T-cell (primary cell): ENCODE results near the gene KRTAP5-3. TPM values are rescaled to one million over a fixed set of nuclear protein-coding genes. Genes with fewer than 3 reads are reported as not detected.
"Not testable (repeated sequence)": the region's sequence is repeated elsewhere in the genome, so short reads cannot be mapped to it uniquely, and the experiment has no call there.

Experiments
- ATAC-seq, 4 experiments: fragments of 200-7000 bp in 3 of 4; fragments of 150-1000 bp in 1 of 4; cut with Tn5 transposase; replicated peaks in 1 of 4; 1 replicate in 3 of 4; 2 replicates in 1 of 4; pipeline ENCODE4 v1.10.0; 2021; ENCODE audit warnings: moderate library complexity in 3 of 4, mild to moderate bottlenecking in 2 of 4, moderate number of reproducible peaks in 1 of 4
- CTCF ChIA-PET, 2 donors: fragments of 300-600 bp; sonication (Branson Sonifier 250); formaldehyde crosslinking; loops; one replicate each; lab custom pipeline; 2022; ENCODE audit warnings: antibody characterized with exemption in 2 of 2; lab: Charles Lee
- POLR2A ChIA-PET, 2 donors: fragments of 300-600 bp; sonication (Branson Sonifier 250); formaldehyde crosslinking; loops; one replicate each; lab custom pipeline; 2022; ENCODE audit warnings: antibody characterized with exemption in 2 of 2; lab: Charles Lee
- DNase-seq, 35 experiments: peaks; one replicate each; pipeline versions ENCODE4 v3.0.0 to v3.0.0-alpha.2; 2013 to 2023
- H3K27ac ChIP-seq: one replicate; pipeline ENCODE4 v1.5.1; 2013; ENCODE audit warnings: low read length
- H3K27me3 ChIP-seq, 2 experiments: replicated peaks in 1 of 2; 1 replicate in 1 of 2; 2 replicates in 1 of 2; pipeline versions ENCODE4 v1.6.1 to v1.7.0; 2013; ENCODE audit warnings: low read length in 1 of 2, mixed read lengths in 1 of 2; ENCODE audit not compliant: control insufficient read depth in 2 of 2, insufficient read depth in 2 of 2; ENCODE audit errors: extremely low read depth in 1 of 2
- H3K36me3 ChIP-seq, 2 donors: 1 replicate in 1 of 2; 2 replicates in 1 of 2; pipeline versions ENCODE4 v1.6.1 to v1.7.0; 2013; ENCODE audit warnings: low read length in 1 of 2; ENCODE audit not compliant: control insufficient read depth in 2 of 2, insufficient read depth in 1 of 2; ENCODE audit errors: extremely low read depth in 1 of 2
- H3K4me1 ChIP-seq, 2 experiments: 1 replicate in 1 of 2; 2 replicates in 1 of 2; pipeline versions ENCODE4 v1.6.1 to v1.7.0; 2013; ENCODE audit warnings: low read length in 2 of 2, mixed read lengths in 1 of 2; ENCODE audit not compliant: insufficient read depth in 2 of 2, control insufficient read depth in 1 of 2; ENCODE audit errors: extremely low read depth in 1 of 2
- H3K4me3 ChIP-seq, 2 donors: 1 replicate in 1 of 2; 2 replicates in 1 of 2; pipeline versions ENCODE4 v1.5.1 to v1.7.0; 2013; ENCODE audit warnings: mild to moderate bottlenecking in 2 of 2, low read length in 1 of 2, moderate library complexity in 1 of 2; ENCODE audit not compliant: control insufficient read depth in 1 of 2; ENCODE audit errors: extremely low read depth in 1 of 2
- H3K9me3 ChIP-seq: 2 replicates; pipeline ENCODE4 v1.7.0; 2013
- H3K27ac Mint-ChIP-seq, 2 donors: one replicate each; pipeline ENCODE4 v1.8.0; 2020 to 2021; ENCODE audit warnings: mild to moderate bottlenecking in 2 of 2, mixed read lengths in 2 of 2
- H3K27me3 Mint-ChIP-seq, 2 donors: one replicate each; pipeline ENCODE4 v1.8.0; 2021 to 2022; ENCODE audit warnings: mixed read lengths in 2 of 2
- H3K36me3 Mint-ChIP-seq: one replicate; pipeline ENCODE4 v1.8.0; 2021; ENCODE audit warnings: mixed read lengths
- H3K4me1 Mint-ChIP-seq, 3 donors: one replicate each; pipeline ENCODE4 v1.8.0; 2020 to 2022; ENCODE audit warnings: mixed read lengths in 3 of 3, mild to moderate bottlenecking in 1 of 3
- H3K4me3 Mint-ChIP-seq, 3 donors: one replicate each; pipeline ENCODE4 v1.8.0; 2020 to 2022; ENCODE audit warnings: mild to moderate bottlenecking in 3 of 3, mixed read lengths in 3 of 3, moderate library complexity in 3 of 3
- H3K9me3 Mint-ChIP-seq, 3 donors: one replicate each; pipeline ENCODE4 v1.8.0; 2020 to 2022; ENCODE audit warnings: mixed read lengths in 3 of 3
- WGBS: methylation state at CpG from one replicate; pipeline ENCODE4 v1.1.5; 2013; ENCODE audit warnings: missing lambda C conversion rate; ENCODE audit not compliant: insufficient coverage; 5-methylcytosine and 5-hydroxymethylcytosine counted together
- total RNA-seq, 35 experiments: library from RNA in 6 of 35; stranded (reverse) in 6 of 35; fragments of 120-200 nt in 1 of 35; gene quantifications; one replicate each; pipeline versions ENCODE4 v1.2.1 to v1.2.4 and lab custom pipeline; 2013 to 2026

The KRTAP5-3 gene
- total RNA-seq, 5 donors from 2014 or later (not counting 1 experiment from before 2014, with no cell fraction given), result not detected

GRCh38 chr11:1650034-1650917 is 42.0 kb upstream of the KRTAP5-3 start:
- H3K27me3 ChIP-seq, result peaks cover 0 to 46% of the 10 kb centered on the region in 2 experiments
- H3K4me1 Mint-ChIP-seq, result no peaks in the 10 kb centered on the region
- H3K4me1 ChIP-seq, result peaks cover 0 to 4% of the 10 kb centered on the region in 2 experiments
- H3K9me3 Mint-ChIP-seq, result no peaks in the 10 kb centered on the region
- DNase-seq, result no peak
- POLR2A ChIA-PET, result no interaction called here
- peaks cover 7 to 16% of the 10 kb centered on the region in 2 donors for H3K27me3 Mint-ChIP-seq
- H3K27ac Mint-ChIP-seq, result no peak overlapping the region
- H3K36me3 Mint-ChIP-seq, result no peaks in the 10 kb centered on the region
- no peak overlapping the region for H3K4me3 ChIP-seq
- WGBS, result 70% methylated on average over 13 of the region's 15 CpGs
- H3K4me3 Mint-ChIP-seq, result no peak overlapping the region
- H3K27ac ChIP-seq, result no peak overlapping the region
- CTCF ChIA-PET, result interaction anchor here (0.9 to 1.3 kb wide), 2 partner anchors 43 to 174 kb away, joined by 3 to 4 read pairs; no protein-coding TSS in a partner anchor
- H3K9me3 ChIP-seq, result no peaks in the 10 kb centered on the region
- ATAC-seq, result no peak
- H3K36me3 ChIP-seq, result no peaks in the 10 kb centered on the region

- DNase-seq, result no peak
- Mint-ChIP-seq H3K27ac (no peak overlapping the region), H3K36me3 (no peaks in the 10 kb centered on the region), H3K4me1 (no peaks in the 10 kb centered on the region), H3K27me3 (peaks cover under 1 to 18% of the 10 kb centered on the region in 2 donors), H3K4me3 (no peak overlapping the region), H3K9me3 (no peaks in the 10 kb centered on the region)
- Histone ChIP-seq H3K4me1 (peaks cover 0 to 4% of the 10 kb centered on the region in 2 experiments), H3K36me3 (no peaks in the 10 kb centered on the region), H3K4me3 (no peak overlapping the region), H3K27ac (no peak overlapping the region), H3K27me3 (peaks cover 0 to 49% of the 10 kb centered on the region in 2 experiments), H3K9me3 (no peaks in the 10 kb centered on the region)
- ChIA-PET POLR2A (no interaction called here), CTCF (no interaction called here)
- WGBS, result 87% methylated on average over 18 of the region's 28 CpGs
- ATAC-seq, result no peak
Observed at GRCh38 chr11:1648653-1649420, 40.6 kb upstream of the KRTAP5-3 start.

GRCh38 chr11:1647901-1648652 is 39.8 kb upstream of the KRTAP5-3 start:
- POLR2A ChIA-PET, result no interaction called here
- no peaks in the 10 kb centered on the region for H3K9me3 ChIP-seq
- H3K4me1 ChIP-seq, result peaks cover 0 to 4% of the 10 kb centered on the region in 2 experiments
- no peaks in the 10 kb centered on the region for H3K36me3 ChIP-seq
- ATAC-seq (no peak), DNase-seq (no peak)
- peaks cover 0 to 47% of the 10 kb centered on the region in 2 experiments for H3K27me3 ChIP-seq
- Mint-ChIP-seq H3K4me1 (no peaks in the 10 kb centered on the region), H3K27ac (no peak overlapping the region), H3K9me3 (no peaks in the 10 kb centered on the region), H3K27me3 (peaks cover 0 to 15% of the 10 kb centered on the region in 2 donors), H3K4me3 (no peak overlapping the region), H3K36me3 (no peaks in the 10 kb centered on the region)
- CTCF ChIA-PET, result no interaction called here
- WGBS, result 88% methylated on average over 34 of the region's 35 CpGs
- H3K27ac ChIP-seq, result no peak overlapping the region
- no peak overlapping the region for H3K4me3 ChIP-seq

GRCh38 chr11:1646540-1646939 is 38.3 kb upstream of the KRTAP5-3 start:
- H3K27ac Mint-ChIP-seq, H3K4me3 Mint-ChIP-seq, H3K9me3 Mint-ChIP-seq, H3K36me3 ChIP-seq, H3K9me3 ChIP-seq, H3K4me3 ChIP-seq, H3K4me1 ChIP-seq, H3K27ac ChIP-seq, H3K4me1 Mint-ChIP-seq, H3K36me3 Mint-ChIP-seq, ATAC-seq, DNase-seq: not testable (repeated sequence)
- H3K27me3 Mint-ChIP-seq, result peaks cover 0 to 11% of the 10 kb centered on the region in 2 donors
- ChIA-PET POLR2A (interaction anchor here in 1 of 2 donors (0.6 kb wide), 1 partner anchor 178 kb away, joined by 11 read pairs; no protein-coding TSS in a partner anchor), CTCF (interaction anchor here (0.6 to 1.0 kb wide), 3 partner anchors 41 to 186 kb away, joined by 3 to 4 read pairs (median 3); no protein-coding TSS in a partner anchor)
- WGBS, result 100% methylated on average over 1 of the region's 10 CpGs
- H3K27me3 ChIP-seq, result peaks cover 0 to 46% of the 10 kb centered on the region in 2 experiments

- no peak overlapping the region for H3K27ac Mint-ChIP-seq
- DNase-seq, result no peak
- WGBS, result 12% methylated on average over 8 of the region's 12 CpGs
- Histone ChIP-seq H3K27ac (no peak overlapping the region), H3K4me3 (no peak overlapping the region), H3K9me3 (no peaks in the 10 kb centered on the region), H3K4me1 (peaks cover 0 to under 1% of the 10 kb centered on the region in 2 experiments), H3K27me3 (peaks cover 0 to 56% of the 10 kb centered on the region in 2 experiments), H3K36me3 (no peaks in the 10 kb centered on the region)
- peaks cover 0 to 13% of the 10 kb centered on the region in 2 donors for H3K27me3 Mint-ChIP-seq
- ChIA-PET CTCF (no interaction called here), POLR2A (no interaction called here)
- H3K4me1 Mint-ChIP-seq, result no peaks in the 10 kb centered on the region
- H3K9me3 Mint-ChIP-seq, result no peaks in the 10 kb centered on the region
- ATAC-seq, result no peak
- H3K36me3 Mint-ChIP-seq, result no peaks in the 10 kb centered on the region
- no peak overlapping the region for H3K4me3 Mint-ChIP-seq
Observed at GRCh38 chr11:1645357-1645821, 37.1 kb upstream of the KRTAP5-3 start.
